ENCODE measurements around the gene SMARCC2. TPM values are rescaled to one million over a fixed set of nuclear protein-coding genes. Genes with fewer than 3 reads are reported as not detected.

The SMARCC2 gene
- total and polyA plus RNA-seq, 5 experiments from 2014 or later = 46.3 to 197 (median 70.4) TPM

- peaks cover 0 to 32% (median 5%) of the 10 kb centered on the region in 3 donors for H3K36me3 Mint-ChIP-seq
- peaks cover 37 to 51% (median 43%) of the 10 kb centered on the region in 4 donors for H3K4me1 Mint-ChIP-seq
Measured at GRCh38 chr12:56188778-56189098, 545 bp downstream of the SMARCC2 start.

GRCh38 chr12:56188131-56188777 lies 1.0 kb downstream of the SMARCC2 start:
- Mint-ChIP-seq H3K27ac (peak overlapping the region; percentile 89 to 95 (median 92)), H3K36me3 (peaks cover 0 to 35% (median 5%) of the 10 kb centered on the region in 3 donors), H3K27me3 (peaks cover 0 to 3% (median 0%) of the 10 kb centered on the region in 5 donors), H3K4me3 (peak overlapping the region; percentile 89 to 96 (median 90)), H3K9me3 (no peaks in the 10 kb centered on the region), H3K4me1 (peaks cover 34 to 48% (median 39%) of the 10 kb centered on the region in 4 donors)
- ATAC-seq (no peak), DNase-seq (no peak)
- POLR2A ChIA-PET = interaction anchor here (0.5 to 7.8 kb wide), 12 partner anchors 19 to 1659 kb away, joined by 3 to 284 read pairs (median 13); partner anchors contain the start of genes ANKRD52, CNPY2, ESYT1 and MYL6

More at GRCh38 chr12:56188778-56189098, 545 bp downstream of the SMARCC2 start:
- Mint-ChIP-seq H3K4me3 (peak overlapping the region; percentile 89 to 96 (median 90)), H3K27me3 (peaks cover 0 to 3% (median 0%) of the 10 kb centered on the region in 5 donors), H3K27ac (peak overlapping the region; percentile 89 to 95 (median 92)), H3K9me3 (no peaks in the 10 kb centered on the region)
- POLR2A ChIA-PET = interaction anchor here (1.1 to 7.8 kb wide), 15 partner anchors 19 to 499 kb away, joined by 3 to 284 read pairs (median 11); partner anchors contain the start of genes ANKRD52, CNPY2, ESYT1 and MYL6
- DNase-seq (peak in 3 of 10 donors; percentile 38 to 45 (median 41)), ATAC-seq (peak; percentile 18 to 20)

GRCh38 chr12:56186957-56187356 lies 2.3 kb downstream of the SMARCC2 start:
- Mint-ChIP-seq H3K9me3 (no peaks in the 10 kb centered on the region), H3K27me3 (peaks cover 0 to 3% (median 0%) of the 10 kb centered on the region in 5 donors), H3K27ac (peak overlapping the region in 8 of 10 donors; percentile 40 to 95 (median 90)), H3K36me3 (peaks cover 0 to 47% (median 5%) of the 10 kb centered on the region in 3 donors), H3K4me3 (peak overlapping the region in 3 of 10 donors; percentile 56 to 96 (median 93)), H3K4me1 (peaks cover 26 to 40% (median 33%) of the 10 kb centered on the region in 4 donors)
- POLR2A ChIA-PET = interaction anchor here (0.7 to 7.8 kb wide), 6 partner anchors 25 to 83 kb away, joined by 3 to 284 read pairs (median 40); partner anchors contain the start of genes ESYT1, MYL6, PA2G4 and RNF41
- ATAC-seq (no peak), DNase-seq (no peak)

GRCh38 chr12:56178347-56178746 lies 10.9 kb downstream of the SMARCC2 start:
- Mint-ChIP-seq H3K4me3 (no peak overlapping the region), H3K36me3 (peaks cover 0 to 93% (median 12%) of the 10 kb centered on the region in 3 donors), H3K27ac (peak overlapping the region in 3 of 10 donors; percentile 16 to 48 (median 16)), H3K9me3 (no peaks in the 10 kb centered on the region), H3K27me3 (no peaks in the 10 kb centered on the region), H3K4me1 (no peaks in the 10 kb centered on the region)
- ATAC-seq (no peak), DNase-seq (no peak)
- POLR2A ChIA-PET = interaction anchor here (0.8 to 1.4 kb wide), 2 partner anchors 27 to 60 kb away, joined by 3 read pairs; partner anchors contain the start of gene ZC3H10

- Mint-ChIP-seq H3K36me3 (peaks cover 1 to 93% (median 5%) of the 10 kb centered on the region in 3 donors), H3K4me1 (no peaks in the 10 kb centered on the region), H3K27ac (peak overlapping the region in 3 of 10 donors; percentile 24 to 80 (median 29))
Measured at GRCh38 chr12:56172839-56173238, 16.4 kb downstream of the SMARCC2 start.

GRCh38 chr12:56169229-56169759 lies 20.0 kb downstream of the SMARCC2 start:
- H3K27ac Mint-ChIP-seq = peak overlapping the region in 7 of 10 donors; percentile 48 to 91 (median 76)
- no peaks in the 10 kb centered on the region for H3K9me3 Mint-ChIP-seq
- POLR2A ChIA-PET = interaction anchor here (0.6 to 1.5 kb wide), 5 partner anchors 9 to 41 kb away, joined by 3 to 4 read pairs (median 3); partner anchors contain the start of genes ESYT1 and SMARCC2
- ATAC-seq (no peak), DNase-seq (no peak)
- H3K4me3 Mint-ChIP-seq = no peak overlapping the region
- H3K27me3 Mint-ChIP-seq = no peaks in the 10 kb centered on the region
- peaks cover 0 to 3% (median 0%) of the 10 kb centered on the region in 4 donors for H3K4me1 Mint-ChIP-seq
- peaks cover 7 to 92% (median 9%) of the 10 kb centered on the region in 3 donors for H3K36me3 Mint-ChIP-seq

More at GRCh38 chr12:56172839-56173238, 16.4 kb downstream of the SMARCC2 start:
- no peaks in the 10 kb centered on the region for H3K9me3 Mint-ChIP-seq
- H3K27me3 Mint-ChIP-seq = no peaks in the 10 kb centered on the region
- no peak overlapping the region for H3K4me3 Mint-ChIP-seq
- POLR2A ChIA-PET = interaction anchor here (0.6 to 1.4 kb wide), 3 partner anchors 12 to 45 kb away, joined by 3 to 4 read pairs (median 4); partner anchors contain the start of gene ESYT1
- ATAC-seq (no peak), DNase-seq (peak in 1 of 10 donors; percentile 4)

GRCh38 chr12:56165369-56165768 lies 23.9 kb downstream of the SMARCC2 start:
- Mint-ChIP-seq H3K4me3 (no peak overlapping the region), H3K27me3 (no peaks in the 10 kb centered on the region), H3K4me1 (peaks cover 12 to 19% (median 18%) of the 10 kb centered on the region in 4 donors), H3K36me3 (peaks cover 10 to 88% (median 13%) of the 10 kb centered on the region in 3 donors), H3K9me3 (no peaks in the 10 kb centered on the region), H3K27ac (peak overlapping the region in 3 of 10 donors; percentile 1 to 55 (median 22))
- DNase-seq (no peak), ATAC-seq (no peak)
- POLR2A ChIA-PET = interaction anchor here (1.0 to 13.3 kb wide), 3 partner anchors 10 to 39 kb away, joined by 3 to 163 read pairs (median 5); partner anchors contain the start of genes ESYT1 and SMARCC2

- Mint-ChIP-seq H3K27ac (peak overlapping the region in 8 of 10 donors; percentile 18 to 86 (median 50)), H3K27me3 (no peaks in the 10 kb centered on the region), H3K36me3 (peaks cover 11 to 85% (median 14%) of the 10 kb centered on the region in 3 donors), H3K4me3 (peak overlapping the region in 1 of 10 donors; percentile 24), H3K9me3 (no peaks in the 10 kb centered on the region), H3K4me1 (peaks cover 19 to 29% (median 28%) of the 10 kb centered on the region in 4 donors)
- POLR2A ChIA-PET = interaction anchor here (0.6 to 13.3 kb wide), 4 partner anchors 25 to 81 kb away, joined by 4 to 163 read pairs (median 5); partner anchors contain the start of genes ESYT1, RNF41 and SMARCC2
- ATAC-seq (no peak), DNase-seq (no peak)
Measured at GRCh38 chr12:56164345-56164729, 24.9 kb downstream of the SMARCC2 start.

- POLR2A ChIA-PET = interaction anchor here (0.6 to 13.3 kb wide), 11 partner anchors 8 to 82 kb away, joined by 3 to 163 read pairs (median 5); partner anchors contain the start of genes ESYT1, MYL6B, RNF41 and SMARCC2
- no peak for ATAC-seq
- Mint-ChIP-seq H3K36me3 (peaks cover 12 to 79% (median 14%) of the 10 kb centered on the region in 3 donors), H3K9me3 (no peaks in the 10 kb centered on the region), H3K27ac (peak overlapping the region; percentile 9 to 80 (median 51)), H3K4me1 (peaks cover 25 to 35% (median 33%) of the 10 kb centered on the region in 4 donors), H3K27me3 (no peaks in the 10 kb centered on the region), H3K4me3 (no peak overlapping the region)
- DNase-seq = no peak
Measured at GRCh38 chr12:56163533-56164344, 25.5 kb downstream of the SMARCC2 start.

GRCh38 chr12:56162468-56163290 lies 26.6 kb downstream of the SMARCC2 start:
- POLR2A ChIA-PET = interaction anchor here (0.7 to 13.3 kb wide), 11 partner anchors 9 to 137 kb away, joined by 3 to 163 read pairs (median 5); partner anchors contain the start of genes ESYT1, MYL6B, RNF41 and SMARCC2
- Mint-ChIP-seq H3K36me3 (peaks cover 10 to 74% (median 12%) of the 10 kb centered on the region in 3 donors), H3K27me3 (no peaks in the 10 kb centered on the region), H3K4me3 (peak overlapping the region in 1 of 10 donors; percentile 21), H3K27ac (peak overlapping the region in 8 of 10 donors; percentile 25 to 96 (median 68)), H3K9me3 (no peaks in the 10 kb centered on the region), H3K4me1 (peaks cover 28 to 45% (median 36%) of the 10 kb centered on the region in 4 donors)
- DNase-seq = no peak
- no peak for ATAC-seq
